SHP77 (cell line): Measurements from ENCODE around the gene YWHAE.
A peak's percentile ranks its signal among the peaks of the same experiment; 100 is the strongest.
"Not testable (repeated sequence)": the region's sequence is repeated elsewhere in the genome, so short reads cannot be mapped to it uniquely, and the experiment has no call there.

Experiments used
- DNase-seq, 2 experiments: peaks; one replicate each; lab custom pipeline; 2025; lab: John Stamatoyannopoulos, UW

The YWHAE gene

DNA sequence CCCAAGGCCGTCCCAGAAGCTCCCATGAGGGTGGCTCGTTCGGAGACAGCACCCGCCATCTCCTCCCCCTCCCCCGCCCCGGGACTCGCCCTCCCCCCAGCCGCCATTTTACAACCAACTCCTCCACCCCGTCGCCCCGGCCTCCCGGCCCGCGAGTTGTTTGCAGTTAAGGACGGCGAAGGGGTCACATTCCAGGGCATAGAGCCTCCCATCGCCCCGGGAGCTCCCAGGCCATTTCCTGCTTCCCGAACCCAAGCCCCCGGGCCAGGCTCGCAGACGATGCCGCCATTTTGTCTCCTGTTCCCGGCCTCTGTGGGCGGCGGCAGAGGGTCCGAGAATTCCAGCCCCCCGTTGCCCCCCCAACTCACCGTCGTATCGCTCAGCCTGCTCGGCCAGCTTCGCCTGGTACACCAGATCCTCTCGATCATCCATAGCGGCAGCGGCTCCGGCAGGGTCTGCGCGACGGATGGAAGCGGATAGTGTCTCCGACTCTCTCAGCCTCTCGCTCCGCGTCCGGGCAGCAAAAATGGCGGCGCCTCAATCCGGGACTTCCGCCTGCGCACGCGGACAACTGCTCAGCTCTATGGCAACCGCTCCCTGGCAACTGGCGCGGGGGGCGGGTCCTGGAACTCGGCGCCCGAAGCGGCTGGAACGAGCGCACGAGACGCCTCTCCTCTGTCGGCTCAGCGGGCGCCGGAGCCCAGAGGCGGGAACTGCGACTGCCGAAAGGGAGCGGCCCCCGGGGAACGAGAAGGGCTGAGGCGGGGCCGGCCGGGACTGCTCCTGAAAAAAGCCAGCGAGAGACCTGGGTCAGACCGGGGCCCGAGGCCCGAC is at the start of gene YWHAE:
YWHAE (minus strand) TSS at position 544 of the 834 bp plus-strand sequence; CDS start at position 432, 112 bp downstream.
- peak; percentile 95 to 98 for DNase-seq

DNA sequence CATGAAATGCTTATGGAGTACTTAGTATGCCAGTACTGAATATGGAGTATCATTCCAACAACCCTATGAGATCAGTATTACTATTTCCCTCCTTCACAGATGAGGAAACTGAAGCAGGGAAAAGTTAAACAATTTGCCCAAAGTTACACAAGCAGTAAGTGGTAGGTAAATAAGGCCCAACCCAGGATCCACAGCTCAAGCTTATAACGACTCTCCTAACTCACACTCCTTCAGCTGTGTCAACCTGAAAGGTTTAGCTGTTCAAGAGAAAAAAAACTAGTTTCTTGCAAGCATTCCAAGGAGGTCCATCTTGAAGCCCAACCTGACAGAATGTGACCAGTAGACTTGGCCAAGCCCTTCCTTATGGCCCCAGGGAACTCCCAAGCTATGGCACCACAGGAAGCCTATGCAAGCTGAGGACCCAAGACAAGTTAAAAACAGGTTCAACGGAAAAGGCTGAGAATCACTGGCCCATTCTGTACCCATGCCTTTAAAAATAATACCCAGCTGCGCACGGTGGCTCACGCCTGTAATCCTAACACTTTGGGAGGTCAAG is 49.5 kb upstream of the YWHAE start:
- no peak for DNase-seq

DNA sequence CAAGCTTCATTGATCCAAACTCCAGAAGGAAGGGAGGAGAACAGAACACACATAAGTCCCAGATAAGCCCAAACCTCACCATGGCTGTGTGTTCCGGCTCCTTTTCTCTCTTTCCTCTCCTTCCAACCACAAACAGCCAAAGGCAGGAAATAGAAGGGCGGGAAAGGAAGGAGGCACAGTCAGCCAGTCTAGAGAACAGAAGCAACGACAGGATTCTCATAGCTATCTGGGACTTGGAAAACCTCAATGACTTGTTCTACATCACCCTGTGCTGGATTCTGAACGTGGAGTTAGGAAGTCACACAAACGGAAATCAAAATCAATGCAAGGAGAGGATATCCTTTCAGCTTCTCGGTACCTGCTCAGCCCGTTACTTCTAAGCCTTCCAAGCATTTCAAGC is 47.0 kb upstream of the YWHAE start:
- no peak for DNase-seq

DNA sequence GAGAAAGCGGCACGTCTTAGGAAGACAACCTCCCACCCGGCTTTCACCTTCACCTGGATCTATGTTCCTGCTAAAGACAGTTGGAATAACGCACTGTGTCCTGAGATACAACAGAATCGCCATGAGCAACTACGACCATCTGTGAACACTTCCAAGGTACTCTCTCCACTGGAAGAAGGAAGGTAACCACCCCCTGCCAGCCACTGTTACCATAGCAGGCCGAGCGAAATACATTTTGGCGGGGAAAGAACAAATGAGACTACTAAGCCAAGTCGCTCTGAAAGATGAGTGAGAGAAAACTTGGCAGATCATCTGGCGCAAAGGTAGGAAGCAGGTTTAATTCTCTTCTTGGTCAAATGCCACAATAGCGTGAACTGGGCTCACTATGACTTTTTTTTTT is 46.2 kb upstream of the YWHAE start:
- DNase-seq = no peak

DNA sequence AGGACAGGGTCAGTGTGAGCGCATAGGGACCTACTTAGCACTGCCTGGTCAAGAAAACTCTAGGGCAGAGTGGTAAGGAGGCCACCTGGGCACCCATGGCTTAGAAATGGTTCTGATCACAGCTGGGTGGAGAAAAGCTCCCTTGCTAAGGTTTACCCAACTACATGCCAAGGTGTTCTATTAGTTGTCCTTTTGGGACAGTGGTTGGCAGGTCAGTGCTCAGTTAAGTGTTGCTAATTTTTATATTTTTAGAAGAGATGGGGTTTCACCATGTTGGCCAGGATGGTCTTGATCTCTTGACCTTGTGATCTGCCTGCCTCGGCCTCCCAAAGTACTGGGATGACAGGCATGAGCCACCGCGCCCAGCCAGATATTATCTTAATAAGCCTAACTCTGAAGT is 45.7 kb upstream of the YWHAE start:
- DNase-seq = not testable (repeated sequence)

DNA sequence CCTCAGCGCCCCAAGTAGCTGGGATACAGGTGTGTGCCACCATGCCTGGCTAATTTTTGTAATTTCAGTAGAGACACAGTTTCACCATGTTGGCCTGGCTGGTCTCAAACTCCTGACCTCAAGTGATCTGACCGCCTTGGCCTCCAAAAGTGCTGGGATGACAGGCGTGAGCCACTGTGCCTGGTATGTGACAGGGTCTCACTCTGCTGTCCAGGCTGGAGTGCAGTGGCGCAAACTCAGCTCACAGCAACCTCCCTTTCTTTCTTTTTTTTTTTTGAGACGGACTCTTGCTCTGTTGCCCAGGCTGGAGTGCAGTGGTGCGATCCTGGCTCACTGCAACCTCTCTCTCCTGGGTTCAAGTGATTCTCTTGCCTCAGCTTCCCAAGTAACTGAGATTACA is 42.7 kb upstream of the YWHAE start:
- not testable (repeated sequence) for DNase-seq

DNA sequence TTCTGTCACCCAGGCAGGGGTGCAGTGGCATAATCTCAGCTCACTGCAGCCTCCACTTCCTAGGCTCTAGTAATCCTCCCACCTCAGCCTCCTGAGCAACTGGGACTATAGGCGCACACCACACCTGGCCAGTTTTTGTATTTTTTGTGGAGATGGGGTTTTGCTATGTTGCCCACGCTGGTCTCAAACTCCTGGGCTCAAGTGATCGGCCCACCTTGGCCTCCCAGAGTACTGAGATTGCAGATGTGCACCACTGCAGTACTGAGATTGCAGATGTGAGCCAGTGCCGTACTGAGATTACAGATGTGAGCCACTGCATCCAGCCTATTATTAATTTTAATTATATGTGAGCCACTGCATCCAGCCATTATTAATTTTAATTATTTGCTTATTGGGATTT is 42.2 kb upstream of the YWHAE start:
- no peak for DNase-seq

DNA sequence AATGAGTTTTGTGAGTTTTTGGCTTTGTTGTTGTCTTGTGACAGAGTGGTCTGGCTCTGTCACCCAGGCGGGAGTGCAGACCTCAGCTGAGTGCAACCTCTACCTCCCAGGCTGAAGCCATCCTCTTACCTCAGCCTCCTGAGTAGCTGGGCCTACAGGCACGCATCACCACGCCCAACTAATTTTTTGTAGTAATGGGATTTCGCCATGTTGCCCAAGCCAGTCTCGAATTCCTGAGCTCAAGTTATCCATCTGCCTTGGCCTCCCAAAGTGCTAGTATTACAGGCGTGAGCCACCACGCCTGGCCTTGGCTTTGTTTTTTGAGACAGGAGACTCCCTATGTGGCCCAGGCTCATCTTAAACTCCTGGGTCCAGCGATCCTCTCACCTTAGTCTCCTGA is 40.9 kb upstream of the YWHAE start:
- DNase-seq = no peak

DNA sequence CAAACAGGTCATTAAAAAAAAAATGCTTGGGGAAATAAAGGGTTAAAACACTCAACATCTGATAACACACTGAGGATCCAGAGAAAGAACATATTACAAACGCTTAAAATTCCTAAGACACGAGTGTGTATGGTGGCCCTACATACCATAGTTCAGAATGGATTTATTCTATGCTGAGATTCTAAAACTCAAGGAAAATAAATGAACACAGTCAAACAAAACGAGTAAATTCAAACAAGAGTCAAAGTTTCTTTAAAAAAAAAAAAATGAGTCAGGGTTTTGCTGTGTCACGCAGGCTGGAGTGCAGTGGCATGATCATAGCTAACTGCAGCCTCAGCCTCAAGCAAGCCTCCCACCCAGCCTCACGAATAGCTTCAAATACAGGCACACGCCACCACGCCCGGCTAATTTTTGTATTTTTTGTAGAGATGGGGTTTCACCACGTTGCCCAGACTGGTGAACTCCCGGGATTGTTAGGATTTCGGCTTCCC is 38.6 kb upstream of the YWHAE start:
- no peak for DNase-seq

DNA sequence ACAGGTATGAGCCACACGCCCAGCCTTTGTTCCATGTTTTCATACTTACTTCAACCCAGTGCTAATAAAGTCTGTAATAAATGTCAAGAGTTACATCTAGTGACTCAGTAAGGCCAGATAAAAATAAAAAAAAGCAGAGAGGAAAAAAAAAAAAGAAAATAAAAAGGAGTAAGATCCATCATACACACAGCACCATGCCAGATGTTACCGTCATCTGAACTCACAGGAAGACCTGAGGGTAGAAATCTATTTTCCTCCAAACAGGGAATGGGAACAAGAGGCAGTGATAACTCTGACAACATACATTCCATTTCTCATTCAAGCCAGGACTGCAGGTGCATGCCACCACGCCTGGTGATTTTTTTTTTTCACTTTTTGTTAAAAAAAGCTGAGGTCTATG is 35.3 kb upstream of the YWHAE start:
- no peak for DNase-seq

DNA sequence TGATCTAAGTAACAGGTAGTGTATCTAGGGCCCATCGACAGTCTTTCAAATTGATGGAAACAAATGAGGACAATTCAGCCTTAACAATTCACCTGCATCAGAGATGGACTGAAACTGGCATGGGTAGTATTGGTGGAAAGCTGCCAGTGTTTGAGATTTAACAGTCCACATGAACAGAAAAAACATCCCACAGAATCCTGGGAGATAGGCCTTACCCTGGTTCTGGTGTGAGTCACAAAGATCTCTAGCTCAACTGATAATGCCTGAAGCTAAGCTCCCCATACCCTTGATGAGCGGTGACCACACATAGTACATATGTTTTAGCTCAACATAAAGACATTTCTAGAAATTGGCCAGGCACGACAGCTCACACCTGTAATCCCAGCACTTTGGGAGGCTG is 34.1 kb upstream of the YWHAE start:
- DNase-seq = no peak

DNA sequence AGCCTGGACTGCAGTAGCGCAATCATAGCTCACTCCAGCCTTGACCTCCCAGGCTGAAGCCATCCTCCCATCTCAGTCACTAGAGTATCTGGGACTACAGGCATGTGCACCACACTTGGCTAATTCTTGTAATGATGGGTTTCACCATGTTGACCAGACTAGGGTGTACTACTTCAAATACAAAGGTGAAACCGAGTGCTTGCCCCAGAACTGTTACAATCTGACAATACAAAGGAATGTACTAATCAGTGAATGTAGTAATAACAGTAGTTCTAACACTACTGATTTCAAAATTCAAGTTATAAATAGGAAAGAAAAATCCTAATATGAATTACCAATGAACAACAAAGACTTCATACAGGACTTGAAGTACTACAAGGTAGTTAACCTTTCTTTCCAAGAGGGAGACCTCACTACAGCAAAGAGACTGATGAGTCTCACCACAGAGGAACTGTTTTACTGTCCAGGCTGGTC is 31.6 kb upstream of the YWHAE start:
- no peak for DNase-seq

DNA sequence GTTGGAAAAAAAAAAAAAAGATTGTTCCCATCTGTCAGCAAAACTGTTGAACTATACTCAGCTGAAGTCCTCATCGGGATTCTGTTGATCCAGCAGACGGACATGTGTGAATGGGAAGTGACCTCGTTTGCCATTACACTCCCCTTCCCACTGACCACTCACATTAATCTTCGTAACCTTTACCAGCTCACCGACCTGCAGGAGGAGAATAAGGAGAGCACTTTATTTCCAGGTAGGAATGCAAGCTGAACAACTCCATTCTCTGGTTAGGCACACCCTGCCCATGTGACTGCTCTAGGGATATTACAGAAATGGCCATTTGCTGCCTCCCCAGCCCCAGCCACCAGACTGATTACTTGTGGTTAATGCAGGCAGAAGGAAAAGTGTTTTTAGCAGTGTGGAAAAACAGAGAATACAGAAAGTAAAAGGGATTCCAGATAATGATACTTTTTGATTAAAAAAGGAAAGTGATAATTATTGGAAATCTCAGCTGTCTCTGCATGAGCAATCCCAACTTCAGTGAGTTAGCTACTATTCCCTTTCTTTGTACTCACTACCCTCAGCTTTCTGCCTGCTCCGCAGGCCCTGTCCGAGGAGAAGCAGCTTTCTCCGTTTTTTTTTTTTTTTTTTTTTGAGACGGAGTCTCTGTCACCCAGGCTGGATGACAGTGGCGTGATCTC is 23.6 kb upstream of the YWHAE start:
- no peak for DNase-seq

DNA sequence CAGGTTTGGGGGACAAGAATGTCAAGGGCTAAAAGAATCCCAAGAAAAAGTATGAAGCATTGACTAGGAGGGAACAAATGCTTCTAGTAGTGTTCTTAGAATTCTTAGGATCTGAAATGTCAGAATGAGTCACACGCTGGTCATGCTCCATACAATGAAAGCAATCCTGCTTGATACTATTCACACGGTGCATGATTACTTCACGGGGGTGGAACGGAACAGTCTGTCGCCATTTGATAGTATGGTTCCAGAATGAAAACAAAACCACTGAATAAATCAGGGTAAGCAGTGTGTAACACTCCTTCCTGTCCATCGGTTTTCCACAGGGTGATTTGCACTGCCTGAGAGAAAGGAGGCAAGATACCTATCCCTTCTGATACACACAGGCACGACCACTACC is 22.9 kb upstream of the YWHAE start:
- no peak for DNase-seq

DNA sequence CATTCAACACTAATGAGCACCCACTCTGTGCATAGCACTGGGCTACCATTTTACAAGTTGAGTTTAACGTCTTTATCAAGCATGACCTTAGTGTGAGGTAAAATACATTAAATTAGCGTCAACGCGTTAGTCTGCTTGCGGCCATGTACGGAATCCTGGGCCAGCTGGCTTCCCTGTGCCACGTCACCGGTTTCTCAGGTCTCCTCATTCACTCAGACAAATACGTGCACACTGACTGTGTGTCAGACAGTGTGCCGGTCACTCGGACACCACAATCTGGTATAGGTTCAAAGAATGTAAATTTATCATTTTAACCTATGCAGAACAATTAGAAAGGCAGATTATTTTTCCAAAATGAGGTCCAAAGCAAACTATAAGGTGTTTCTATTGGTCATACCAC is 21.4 kb upstream of the YWHAE start:
- no peak for DNase-seq

DNA sequence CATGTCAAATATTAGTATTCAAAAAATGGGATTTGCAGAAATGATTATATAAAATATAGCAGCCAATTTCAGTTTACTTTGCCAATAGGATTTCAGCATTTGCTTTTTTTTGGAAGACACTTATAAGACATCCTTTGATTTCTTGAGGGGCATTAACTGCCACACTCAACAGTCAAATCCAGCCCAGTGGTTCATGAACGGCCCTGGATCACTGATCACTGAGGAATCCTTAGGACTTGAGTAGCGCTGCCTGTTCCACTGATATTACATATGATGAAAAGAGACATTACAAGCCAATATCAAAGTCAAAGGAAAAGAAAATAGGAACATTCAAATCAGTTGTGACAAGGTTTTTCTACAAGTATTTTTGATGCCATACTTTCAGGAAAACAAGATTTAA is 21.0 kb upstream of the YWHAE start:
- DNase-seq = no peak

DNA sequence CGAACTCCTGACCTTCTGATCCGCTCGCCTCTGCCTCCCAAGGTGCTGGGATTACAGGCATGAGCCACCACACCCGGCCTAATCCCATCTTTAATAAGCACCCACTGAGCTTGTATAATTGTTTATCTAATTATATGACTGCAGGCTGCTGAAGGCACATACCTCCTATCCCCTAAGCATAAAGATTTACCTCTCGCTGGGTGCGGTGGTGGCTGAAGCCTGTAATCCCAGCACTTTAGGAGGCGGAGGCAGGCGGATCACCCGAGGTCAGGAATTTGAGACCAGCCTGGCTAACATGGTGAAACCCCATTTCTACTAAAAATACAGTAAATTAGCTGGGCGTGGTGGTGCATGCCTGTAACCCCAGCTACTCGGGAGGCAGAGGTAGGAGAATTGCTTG is 20.1 kb upstream of the YWHAE start:
- no peak for DNase-seq

DNA sequence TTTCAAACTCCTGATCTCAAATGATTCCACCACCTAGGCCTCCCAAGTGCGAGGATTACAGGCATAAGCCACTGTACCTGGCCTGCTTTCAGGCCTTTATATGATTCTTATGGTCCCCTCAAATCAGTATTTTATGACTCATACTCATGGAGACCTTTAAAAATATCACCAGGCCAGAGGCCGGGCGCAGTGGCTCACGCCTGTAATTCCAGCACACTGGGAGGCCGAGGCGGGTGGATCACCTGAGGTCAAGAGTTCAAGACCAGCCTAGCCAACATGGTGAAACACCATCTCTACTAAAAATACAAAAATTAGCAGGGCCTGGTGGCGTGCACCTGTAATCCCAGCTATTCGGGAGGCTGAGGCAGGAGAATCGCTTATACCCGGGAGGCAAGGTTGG is 18.5 kb upstream of the YWHAE start:
- not testable (repeated sequence) for DNase-seq

DNA sequence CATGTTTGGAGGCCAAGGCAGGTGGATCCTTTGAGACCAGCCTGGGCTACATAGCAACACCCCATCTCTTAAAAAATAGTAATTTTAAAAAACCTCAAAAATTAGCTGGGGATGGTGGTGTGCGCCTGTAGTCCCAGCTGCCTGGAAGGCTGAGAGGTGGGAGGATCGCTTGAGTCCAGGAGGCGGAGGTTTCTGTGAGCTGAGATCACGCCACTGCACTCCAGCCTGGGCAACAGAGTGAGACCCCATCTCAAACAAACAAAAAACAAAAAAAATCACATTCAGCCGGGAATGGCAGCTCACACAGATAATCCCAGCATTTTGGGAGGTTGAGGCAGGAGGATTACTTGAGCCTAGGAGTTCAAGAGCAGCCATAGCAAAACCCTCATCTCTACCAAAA is 16.4 kb upstream of the YWHAE start:
- no peak for DNase-seq

DNA sequence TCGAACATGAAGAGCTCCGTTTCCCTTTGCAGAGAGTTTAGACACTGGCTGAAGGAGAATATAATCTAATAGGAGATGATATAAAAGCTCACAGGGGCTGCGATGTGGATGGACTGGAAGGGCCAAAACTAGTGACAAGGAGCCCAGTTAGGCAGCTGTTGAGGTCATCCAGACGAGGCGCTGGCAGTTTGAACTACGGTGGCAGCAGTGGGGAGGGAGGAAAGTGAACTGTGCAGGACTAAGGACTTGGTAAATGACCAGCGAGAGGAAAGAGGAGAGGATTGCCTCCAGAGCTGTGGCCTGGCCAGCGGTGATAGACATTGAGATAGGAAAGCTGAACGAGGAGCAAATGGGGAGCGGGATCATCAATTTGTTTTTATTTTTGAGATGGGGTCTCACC is 14.6 kb upstream of the YWHAE start:
- DNase-seq = no peak

DNA sequence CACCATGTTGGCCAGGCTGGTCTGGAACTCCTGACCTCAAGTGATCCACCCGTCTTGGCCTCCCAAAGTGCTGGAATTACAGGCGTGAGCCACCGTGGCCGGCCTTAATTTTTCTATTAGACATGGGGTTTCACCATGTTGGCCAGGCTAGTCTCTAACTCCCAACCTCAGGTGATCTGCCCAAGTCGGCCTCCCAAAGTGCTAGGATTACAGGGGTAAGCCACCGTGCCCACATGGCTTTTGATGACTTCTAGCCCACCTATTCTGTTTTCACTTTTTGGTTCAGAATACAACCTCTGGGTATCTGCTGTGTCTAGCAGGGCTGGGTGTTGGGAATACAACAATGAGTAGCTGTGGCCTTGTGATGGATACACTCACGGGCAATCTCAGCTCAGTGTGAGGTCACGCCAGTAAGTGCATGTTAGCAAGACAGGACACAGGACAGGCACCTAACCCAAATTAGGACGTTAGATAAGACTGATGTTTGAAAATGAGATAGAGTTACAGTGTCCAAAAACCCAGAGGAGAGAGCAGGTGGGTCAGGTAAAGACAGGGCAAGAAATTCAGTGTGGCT is 14.1 kb upstream of the YWHAE start:
- no peak for DNase-seq

DNA sequence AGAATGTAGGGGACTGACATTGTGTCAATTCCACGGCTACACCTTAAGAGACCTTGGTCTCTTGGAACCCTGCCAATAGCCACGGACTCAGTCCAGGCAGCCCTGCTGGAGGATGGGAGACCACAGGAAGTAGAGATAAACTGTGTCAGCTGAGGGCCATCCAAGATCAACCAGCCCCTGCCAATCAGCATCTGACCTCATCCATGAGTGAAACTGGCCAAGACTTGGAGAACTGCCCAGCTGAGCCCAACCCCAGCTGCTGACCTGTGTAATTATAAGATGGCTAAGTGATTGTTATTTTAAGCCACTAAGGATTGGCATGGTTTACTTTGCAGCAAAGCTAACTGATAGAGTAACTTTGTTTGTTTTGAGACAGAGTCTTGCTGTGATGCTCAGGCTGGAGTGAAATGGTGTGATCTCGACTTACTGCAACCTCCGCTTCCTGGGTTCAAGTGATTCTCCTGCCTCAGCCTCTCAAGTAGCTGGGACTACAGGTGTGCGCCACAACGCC is 13.3 kb upstream of the YWHAE start:
- peak; percentile 62 to 63 for DNase-seq
